NCI-H446 (cell line): ENCODE measurements around the gene PSMC3IP.

Experiments used
- DNase-seq, 2 experiments: peaks; one replicate each; lab custom pipeline; 2025; lab: John Stamatoyannopoulos, UW

PSMC3IP gene

GRCh38 chr17:42585353-42585752, 7.8 kb upstream of the PSMC3IP start:
- no peak for DNase-seq

GRCh38 chr17:42584880-42585279, 7.4 kb upstream of the PSMC3IP start:
- no peak for DNase-seq

- DNase-seq = no peak
These were observed 4.3 kb upstream of the PSMC3IP start for GRCh38 chr17:42581744-42582270.

GRCh38 chr17:42579794-42580551, 2.4 kb upstream of the PSMC3IP start:
- DNase-seq = no peak

GRCh38 chr17:42578282-42578869, 847 bp upstream of the PSMC3IP start:
- DNase-seq = peak; percentile 71 to 76

GRCh38 chr17:42577140-42577531, 393 bp downstream of the PSMC3IP start:
- no peak for DNase-seq

GRCh38 chr17:42574463-42574862, 3.1 kb downstream of the PSMC3IP start:
- DNase-seq = no peak

GRCh38 chr17:42573095-42573494, 4.4 kb downstream of the PSMC3IP start:
- DNase-seq = no peak

GRCh38 chr17:42571435-42572225, 5.9 kb downstream of the PSMC3IP start:
- DNase-seq = no peak

GRCh38 chr17:42568341-42569111, 9.0 kb downstream of the PSMC3IP start:
- DNase-seq = no peak

GRCh38 chr17:42566883-42567573, 10.5 kb downstream of the PSMC3IP start, which contains the start of gene MLX:
Gene MLX (plus strand): TSS chr17:42567100. CDS start chr17:42567125, 25 bp downstream.
- peak; percentile 76 to 95 for DNase-seq

- DNase-seq = no peak
These were observed 11.2 kb downstream of the PSMC3IP start for GRCh38 chr17:42566215-42566882.

GRCh38 chr17:42565523-42566214, 11.9 kb downstream of the PSMC3IP start:
- DNase-seq = no peak

- DNase-seq = no peak
These were observed 12.6 kb downstream of the PSMC3IP start for GRCh38 chr17:42564815-42565522.

GRCh38 chr17:42563950-42564349, 13.6 kb downstream of the PSMC3IP start:
- DNase-seq = no peak

GRCh38 chr17:42563543-42563942, 14.0 kb downstream of the PSMC3IP start:
- peak in 1 of 2 experiments; percentile 14 for DNase-seq

GRCh38 chr17:42563143-42563509, 14.4 kb downstream of the PSMC3IP start:
- no peak for DNase-seq

GRCh38 chr17:42562388-42563142, 15.0 kb downstream of the PSMC3IP start:
- DNase-seq = no peak
